ENCODE measurements around the gene RTN4.

Gene RTN4

DNA sequence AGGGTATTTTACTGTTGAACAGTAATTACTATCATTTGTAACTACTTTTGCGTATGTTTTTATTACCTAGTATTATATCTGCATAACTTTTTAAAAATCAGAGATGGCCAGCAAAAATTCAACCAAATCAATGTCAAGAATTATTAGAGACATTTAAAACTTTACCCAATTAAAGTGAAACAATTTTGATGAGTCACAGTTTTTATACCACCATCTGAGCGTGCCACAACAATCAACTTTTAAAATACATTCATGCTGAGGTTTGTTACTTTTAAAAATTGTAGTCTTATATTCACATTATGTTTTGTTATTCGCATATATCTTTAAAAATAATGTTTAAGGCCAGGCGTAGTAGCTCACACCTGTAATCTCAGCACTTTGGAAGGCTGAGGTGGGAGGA lies 114.9 kb downstream of the RTN4 start:
- Histone ChIP-seq H3K9me3 (ENCODE audit: control insufficient read depth, low read length) (no peaks in the 10 kb centered on the region), H3K4me3 (ENCODE audit: insufficient read depth, low read depth, low read length, poor library complexity, severe bottlenecking) (no peak overlapping the region), H3K27me3 (replicated peaks; ENCODE audit: control insufficient read depth, insufficient read depth, low read length, poor library complexity, severe bottlenecking) (no peaks in the 10 kb centered on the region), H3K36me3 (ENCODE audit: control insufficient read depth, insufficient read depth, low read length) (no peaks in the 10 kb centered on the region), H3K4me1 (ENCODE audit: control insufficient read depth, insufficient read depth, low read length, poor library complexity, severe bottlenecking) (no peaks in the 10 kb centered on the region), H3K27ac (ENCODE audit: insufficient read depth, low read length, poor library complexity, severe bottlenecking) (no peak overlapping the region)
- DNase-seq, result no peak

DNA sequence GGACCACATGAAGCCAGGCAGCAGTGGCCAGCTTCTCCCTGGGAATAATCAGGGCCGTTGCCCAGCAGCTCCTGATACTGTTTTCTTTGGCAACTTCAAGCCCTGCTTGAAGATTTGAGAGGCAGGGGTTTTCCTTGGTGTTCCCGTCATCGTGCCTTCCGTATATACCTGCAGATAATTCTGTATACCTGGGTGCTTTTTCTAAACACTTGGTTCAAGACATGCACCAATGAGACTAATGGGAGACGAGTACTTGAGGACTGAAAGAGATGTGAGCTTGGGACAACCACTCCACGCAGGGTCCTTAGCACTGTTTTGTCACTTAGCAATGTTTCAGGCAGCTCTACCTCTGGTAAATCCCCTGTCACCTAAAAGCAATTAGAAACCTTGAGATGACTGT lies 118.8 kb downstream of the RTN4 start:
- Histone ChIP-seq H3K36me3 (ENCODE audit: control insufficient read depth, insufficient read depth, low read length) (no peaks in the 10 kb centered on the region), H3K9me3 (ENCODE audit: control insufficient read depth, low read length) (no peaks in the 10 kb centered on the region), H3K4me1 (ENCODE audit: control insufficient read depth, insufficient read depth, low read length, poor library complexity, severe bottlenecking) (no peaks in the 10 kb centered on the region), H3K27ac (ENCODE audit: insufficient read depth, low read length, poor library complexity, severe bottlenecking) (no peak overlapping the region), H3K4me3 (ENCODE audit: insufficient read depth, low read depth, low read length, poor library complexity, severe bottlenecking) (no peak overlapping the region), H3K27me3 (replicated peaks; ENCODE audit: control insufficient read depth, insufficient read depth, low read length, poor library complexity, severe bottlenecking) (no peaks in the 10 kb centered on the region)
- no peak for DNase-seq

DNA sequence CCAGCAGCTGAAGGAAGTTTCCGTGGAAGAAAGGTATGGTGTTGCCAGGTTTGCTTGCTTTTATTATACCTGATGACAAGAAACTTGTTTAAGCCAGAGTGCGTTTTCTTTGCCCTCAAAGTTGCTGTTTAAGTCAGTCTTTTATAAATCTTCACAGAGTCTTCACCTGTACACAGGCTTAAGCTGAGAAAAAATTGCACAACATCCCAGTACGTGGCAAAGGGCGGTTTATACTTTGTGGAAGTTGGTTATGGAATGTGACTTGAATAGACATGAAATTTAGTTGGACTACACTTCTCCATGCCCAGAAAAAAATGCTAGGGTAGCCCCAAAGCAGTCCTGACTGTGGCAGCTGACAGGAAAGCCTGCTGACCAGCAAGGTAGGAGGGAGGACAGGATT lies 121.5 kb downstream of the RTN4 start:
- no peaks in the 10 kb centered on the region for H3K27me3 ChIP-seq (replicated peaks; ENCODE audit: control insufficient read depth, insufficient read depth, low read length, poor library complexity, severe bottlenecking)
- no peak for DNase-seq
- H3K27ac ChIP-seq (ENCODE audit: insufficient read depth, low read length, poor library complexity, severe bottlenecking), result no peak overlapping the region
- H3K4me3 ChIP-seq (ENCODE audit: insufficient read depth, low read depth, low read length, poor library complexity, severe bottlenecking), result no peak overlapping the region
- H3K4me1 ChIP-seq (ENCODE audit: control insufficient read depth, insufficient read depth, low read length, poor library complexity, severe bottlenecking), result no peaks in the 10 kb centered on the region
- H3K9me3 ChIP-seq (ENCODE audit: control insufficient read depth, low read length), result no peaks in the 10 kb centered on the region
- no peaks in the 10 kb centered on the region for H3K36me3 ChIP-seq (ENCODE audit: control insufficient read depth, insufficient read depth, low read length)

DNA sequence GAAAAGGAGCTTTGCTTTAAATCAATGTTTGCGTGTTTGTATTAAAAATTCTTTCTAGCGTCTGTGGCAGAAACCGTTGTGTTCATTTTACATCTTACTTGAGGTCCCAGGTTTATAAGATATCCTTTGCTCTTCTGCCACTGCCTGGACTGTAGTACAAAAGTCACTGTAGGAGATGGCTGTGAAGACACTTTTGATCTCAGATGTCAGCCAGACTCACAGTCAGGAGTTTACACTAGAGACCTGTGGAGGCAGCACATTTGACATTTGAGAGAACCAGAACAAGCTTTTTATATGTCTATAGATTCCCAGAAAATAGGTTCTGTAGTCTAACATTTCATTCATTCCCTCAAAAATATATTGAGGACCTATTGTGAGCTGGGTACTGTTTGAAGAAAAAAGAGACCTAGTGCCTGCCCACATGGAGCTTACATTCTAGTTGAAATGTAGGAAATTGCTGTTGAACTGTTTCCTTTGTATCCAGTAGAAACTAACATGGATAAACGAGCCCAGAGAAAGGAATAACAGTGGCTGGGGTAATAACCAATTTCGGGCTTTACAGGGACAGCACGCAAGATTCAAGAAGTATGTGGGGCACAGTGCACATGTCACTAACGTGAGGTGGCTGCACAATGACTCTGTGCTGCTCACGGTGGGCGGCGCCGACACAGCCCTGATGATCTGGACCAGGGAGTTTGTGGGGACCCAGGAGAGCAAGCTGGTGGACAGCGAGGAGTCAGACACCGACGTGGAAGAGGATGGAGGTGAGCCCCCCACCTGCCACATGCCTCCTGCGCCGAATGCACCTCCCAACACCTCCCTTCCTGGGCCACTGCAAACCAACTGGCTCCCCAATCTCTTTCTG lies 122.3 kb downstream of the RTN4 start:
- Histone ChIP-seq H3K36me3 (ENCODE audit: control insufficient read depth, insufficient read depth, low read length) (no peaks in the 10 kb centered on the region), H3K4me1 (ENCODE audit: control insufficient read depth, insufficient read depth, low read length, poor library complexity, severe bottlenecking) (no peaks in the 10 kb centered on the region), H3K27ac (ENCODE audit: insufficient read depth, low read length, poor library complexity, severe bottlenecking) (no peak overlapping the region), H3K9me3 (ENCODE audit: control insufficient read depth, low read length) (no peaks in the 10 kb centered on the region), H3K4me3 (ENCODE audit: insufficient read depth, low read depth, low read length, poor library complexity, severe bottlenecking) (no peak overlapping the region), H3K27me3 (replicated peaks; ENCODE audit: control insufficient read depth, insufficient read depth, low read length, poor library complexity, severe bottlenecking) (no peaks in the 10 kb centered on the region)
- DNase-seq, result no peak

DNA sequence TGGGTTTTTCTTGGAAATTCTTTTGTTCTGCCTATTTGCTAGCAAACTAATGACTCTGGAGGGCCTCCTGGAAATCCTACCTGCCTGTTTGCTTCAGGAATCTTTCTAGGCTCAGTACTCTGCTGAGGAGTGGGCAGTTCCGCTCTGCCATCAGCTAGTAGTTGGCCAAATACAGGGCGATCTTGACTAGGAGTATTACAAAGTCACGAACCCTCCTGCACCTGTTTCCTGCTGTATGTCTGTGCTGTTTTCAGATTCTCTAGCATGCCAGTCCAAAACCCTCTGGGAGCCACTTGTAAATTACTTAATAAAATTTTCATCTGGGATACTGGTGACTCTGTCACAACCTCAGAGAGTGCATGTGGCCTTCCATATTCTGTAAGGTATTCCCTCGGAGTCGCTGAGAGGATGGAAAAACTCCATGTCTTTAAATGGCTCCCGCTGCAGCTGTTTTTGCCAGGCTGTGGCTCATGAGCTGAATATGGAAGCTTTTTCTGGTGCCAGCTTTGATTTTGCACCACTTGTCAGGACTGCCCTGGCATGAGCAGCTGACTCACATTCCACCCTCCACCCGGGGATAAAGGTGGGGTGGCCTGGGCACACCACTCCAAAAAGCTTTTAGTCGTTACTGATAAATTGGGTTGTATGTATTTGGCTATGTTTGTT lies 123.0 kb downstream of the RTN4 start:
- H3K9me3 ChIP-seq (ENCODE audit: control insufficient read depth, low read length), result no peaks in the 10 kb centered on the region
- no peak overlapping the region for H3K4me3 ChIP-seq (ENCODE audit: insufficient read depth, low read depth, low read length, poor library complexity, severe bottlenecking)
- no peak overlapping the region for H3K27ac ChIP-seq (ENCODE audit: insufficient read depth, low read length, poor library complexity, severe bottlenecking)
- H3K27me3 ChIP-seq (replicated peaks; ENCODE audit: control insufficient read depth, insufficient read depth, low read length, poor library complexity, severe bottlenecking), result no peaks in the 10 kb centered on the region
- H3K4me1 ChIP-seq (ENCODE audit: control insufficient read depth, insufficient read depth, low read length, poor library complexity, severe bottlenecking), result no peaks in the 10 kb centered on the region
- no peaks in the 10 kb centered on the region for H3K36me3 ChIP-seq (ENCODE audit: control insufficient read depth, insufficient read depth, low read length)
- DNase-seq, result no peak

DNA sequence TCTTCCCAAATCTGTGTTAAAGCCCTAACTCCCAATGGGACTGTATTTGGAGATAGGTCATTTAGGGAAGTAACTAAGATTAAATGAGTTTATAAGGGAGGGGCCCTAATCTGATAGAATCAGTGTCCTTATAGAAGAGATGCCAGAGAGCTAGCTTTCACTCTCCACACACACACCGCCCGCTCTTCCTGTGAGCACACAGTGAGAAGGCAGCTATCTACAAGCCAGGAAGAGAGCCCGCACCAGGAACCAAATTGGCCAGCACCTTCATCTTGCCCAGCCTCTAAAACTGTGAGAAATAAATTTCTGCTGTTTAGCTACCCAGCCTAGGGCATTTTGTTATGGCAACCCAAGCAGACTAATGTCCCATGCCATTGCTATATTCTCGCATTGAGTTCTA lies 125.2 kb downstream of the RTN4 start:
- H3K9me3 ChIP-seq (ENCODE audit: control insufficient read depth, low read length), result no peaks in the 10 kb centered on the region
- no peaks in the 10 kb centered on the region for H3K4me1 ChIP-seq (ENCODE audit: control insufficient read depth, insufficient read depth, low read length, poor library complexity, severe bottlenecking)
- no peaks in the 10 kb centered on the region for H3K36me3 ChIP-seq (ENCODE audit: control insufficient read depth, insufficient read depth, low read length)
- no peak overlapping the region for H3K4me3 ChIP-seq (ENCODE audit: insufficient read depth, low read depth, low read length, poor library complexity, severe bottlenecking)
- no peak for DNase-seq
- no peaks in the 10 kb centered on the region for H3K27me3 ChIP-seq (replicated peaks; ENCODE audit: control insufficient read depth, insufficient read depth, low read length, poor library complexity, severe bottlenecking)
- H3K27ac ChIP-seq (ENCODE audit: insufficient read depth, low read length, poor library complexity, severe bottlenecking), result no peak overlapping the region

DNA sequence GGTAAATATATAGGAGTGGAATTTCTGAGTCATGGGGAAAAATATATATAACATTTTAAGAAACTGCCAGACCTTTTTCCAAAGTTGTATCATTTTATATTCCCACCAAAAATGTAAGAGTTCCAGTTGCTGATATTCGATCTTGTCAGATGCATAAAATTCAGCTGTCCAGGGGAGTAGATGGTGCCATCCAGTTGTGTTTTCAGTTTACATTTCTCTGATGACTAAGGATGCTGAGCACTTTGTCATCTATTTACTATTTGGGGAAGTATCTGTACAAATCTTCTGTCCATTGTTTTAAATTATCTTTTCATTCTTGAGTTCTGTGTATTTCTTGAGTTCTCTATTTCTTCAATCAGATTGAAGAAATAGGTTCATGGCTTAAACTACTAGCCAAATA lies 126.1 kb downstream of the RTN4 start:
- Histone ChIP-seq H3K27me3 (replicated peaks; ENCODE audit: control insufficient read depth, insufficient read depth, low read length, poor library complexity, severe bottlenecking) (no peaks in the 10 kb centered on the region), H3K4me1 (ENCODE audit: control insufficient read depth, insufficient read depth, low read length, poor library complexity, severe bottlenecking) (no peaks in the 10 kb centered on the region), H3K36me3 (ENCODE audit: control insufficient read depth, insufficient read depth, low read length) (no peaks in the 10 kb centered on the region), H3K9me3 (ENCODE audit: control insufficient read depth, low read length) (no peaks in the 10 kb centered on the region), H3K27ac (ENCODE audit: insufficient read depth, low read length, poor library complexity, severe bottlenecking) (no peak overlapping the region), H3K4me3 (ENCODE audit: insufficient read depth, low read depth, low read length, poor library complexity, severe bottlenecking) (no peak overlapping the region)
- no peak for DNase-seq

All from effector memory CD4-positive, alpha-beta T cell (primary cell).